B cell (primary cell): ENCODE measurements around the gene MAP7D1. TPM values are rescaled to one million over a fixed set of nuclear protein-coding genes. Genes with fewer than 3 reads are reported as not detected.

Source experiments
- ATAC-seq: fragments of 200-7000 bp; cut with Tn5 transposase; one replicate; pipeline ENCODE4 v1.10.0; 2021; ENCODE audit warnings: low read depth, mild to moderate bottlenecking, moderate number of reproducible peaks, moderate library complexity
- CTCF ChIA-PET: fragments of 350-600 bp; sonication (Branson Sonifier 250); formaldehyde crosslinking; loops from one replicate; lab custom pipeline; 2021; ENCODE audit warnings: antibody characterized with exemption, inconsistent platforms; lab: Charles Lee
- POLR2A ChIA-PET: fragments of 350-600 bp; sonication (Branson Sonifier 250); formaldehyde crosslinking; loops from one replicate; lab custom pipeline; 2021; ENCODE audit warnings: antibody characterized with exemption; lab: Charles Lee
- DNase-seq: peaks from one replicate; pipeline ENCODE4 v3.0.0; 2013
- H2AFZ ChIP-seq: 2 replicates; pipeline ENCODE4 v1.6.1; 2012; ENCODE audit warnings: mild to moderate bottlenecking, low read depth, low read length; ENCODE audit not compliant: insufficient read depth, poor library complexity, severe bottlenecking
- H3K27ac ChIP-seq, 2 donors: 1 replicate in 1 of 2; 2 replicates in 1 of 2; pipeline ENCODE4 v1.5.1; 2012 to 2013; ENCODE audit warnings: low read length in 2 of 2, mild to moderate bottlenecking in 2 of 2, moderate library complexity in 1 of 2
- H3K27me3 ChIP-seq, 4 experiments: fragments of 200-600 bp in 1 of 4; sonication (generic) in 1 of 4; replicated peaks in 1 of 4; 1 replicate in 2 of 4; 2 replicates in 2 of 4; pipeline versions ENCODE4 v1.6.1 to v1.7.0; 2013 to 2016; ENCODE audit warnings: low read length in 3 of 4, mild to moderate bottlenecking in 2 of 4, mixed read lengths in 1 of 4, moderate library complexity in 1 of 4; ENCODE audit not compliant: insufficient read depth in 4 of 4, control insufficient read depth in 3 of 4; ENCODE audit errors: control extremely low read depth in 1 of 4
- H3K36me3 ChIP-seq, 2 experiments: replicated peaks in 1 of 2; 1 replicate in 1 of 2; 2 replicates in 1 of 2; pipeline versions ENCODE4 v1.6.1 to v1.7.1; 2013; ENCODE audit warnings: low read length in 1 of 2; ENCODE audit not compliant: insufficient read depth in 2 of 2, control insufficient read depth in 1 of 2; ENCODE audit errors: control extremely low read depth in 1 of 2, extremely low read depth in 1 of 2
- H3K4me1 ChIP-seq, 2 donors: fragments of 200-600 bp in 1 of 2; sonication (generic) in 1 of 2; 1 replicate in 1 of 2; 2 replicates in 1 of 2; pipeline versions ENCODE4 v1.5.1 to v1.6.1; 2013 to 2017; ENCODE audit warnings: low read length in 2 of 2; ENCODE audit not compliant: control insufficient read depth in 2 of 2, insufficient read depth in 2 of 2
- H3K4me2 ChIP-seq: replicated peaks from 2 replicates; pipeline ENCODE3; 2012; ENCODE audit warnings: mild to moderate bottlenecking, low read depth, low read length; ENCODE audit not compliant: poor library complexity, severe bottlenecking
- H3K4me3 ChIP-seq, 5 experiments: fragments of 200-600 bp in 1 of 5; sonication (generic) in 1 of 5; 1 replicate in 3 of 5; 2 replicates in 2 of 5; pipeline versions ENCODE4 v1.5.1 to v1.7.0; 2011 to 2016; ENCODE audit warnings: low read length in 4 of 5, mild to moderate bottlenecking in 4 of 5, low read depth in 2 of 5, control low read depth in 1 of 5, moderate library complexity in 1 of 5; ENCODE audit not compliant: insufficient read depth in 1 of 5; ENCODE audit errors: control extremely low read depth in 1 of 5, extremely low read depth in 1 of 5
- H3K79me2 ChIP-seq: fragments of 200-600 bp; sonication (generic); one replicate; pipeline ENCODE4 v1.6.0; 2016; ENCODE audit warnings: low read length; ENCODE audit not compliant: control insufficient read depth, insufficient read depth
- H3K9ac ChIP-seq: fragments of 200-600 bp; sonication (generic); 2 replicates; pipeline ENCODE4 v1.6.1; 2017; ENCODE audit warnings: mild to moderate bottlenecking, low read length, moderate library complexity
- H3K9me3 ChIP-seq, 3 donors: one replicate each; pipeline versions ENCODE4 v1.6.1 to v1.7.1; 2013; ENCODE audit warnings: low read length in 2 of 3; ENCODE audit not compliant: control insufficient read depth in 2 of 3, insufficient read depth in 1 of 3; ENCODE audit errors: control extremely low read depth in 1 of 3
- H4K20me1 ChIP-seq: 2 replicates; pipeline ENCODE4 v1.6.0; 2012; ENCODE audit warnings: mild to moderate bottlenecking, low read length; ENCODE audit not compliant: insufficient read depth, control insufficient read depth, poor library complexity, severe bottlenecking
- H3K27ac Mint-ChIP-seq: one replicate; pipeline ENCODE4 v1.8.0; 2021; ENCODE audit warnings: mixed read lengths
- H3K27me3 Mint-ChIP-seq: one replicate; pipeline ENCODE4 v1.8.0; 2021; ENCODE audit warnings: mixed read lengths
- H3K4me1 Mint-ChIP-seq: one replicate; pipeline ENCODE4 v1.8.0; 2021; ENCODE audit warnings: mixed read lengths
- H3K4me3 Mint-ChIP-seq: one replicate; pipeline ENCODE4 v1.8.0; 2021; ENCODE audit warnings: mixed read lengths
- H3K9me3 Mint-ChIP-seq: one replicate; pipeline ENCODE4 v1.8.0; 2022; ENCODE audit warnings: mixed read lengths; ENCODE audit not compliant: insufficient read depth
- CTCF ChIP-seq: fragments of 200-600 bp; IDR thresholded peaks from one replicate; pipeline ENCODE4 v1.8.0; 2022; ENCODE audit warnings: antibody characterized with exemption, mild to moderate bottlenecking
- EZH2 ChIP-seq: IDR thresholded peaks from 2 replicates; pipeline ENCODE4 v1.6.1; 2012; ENCODE audit warnings: borderline replicate concordance, low read depth, mild to moderate bottlenecking, moderate library complexity, low read length; ENCODE audit not compliant: insufficient read depth, poor library complexity, severe bottlenecking
- WGBS: methylation state at CpG from one replicate; pipeline ENCODE4 v1.1.5; 2013; ENCODE audit warnings: missing lambda C conversion rate; ENCODE audit not compliant: insufficient coverage; 5-methylcytosine and 5-hydroxymethylcytosine counted together
- intact Hi-C: fragments of 100-400 bp; cut with micrococcal nuclease; formaldehyde crosslinking; loops from one replicate; pipeline ENCODE4 v1.10.0; 2022
- polyA plus RNA-seq: library from polyadenylated mRNA; depleted of rRNA; stranded (reverse); fragments of >200 nt; gene quantifications from 2 replicates; pipeline ENCODE4 v1.2.3, GENCODE V29; 2012
- total RNA-seq, 2 donors: library from RNA; stranded (reverse); fragments of 120-200 nt in 1 of 2; gene quantifications; 1 replicate in 1 of 2; 2 replicates in 1 of 2; pipeline versions ENCODE4 v1.2.3 to v1.2.4, GENCODE V29; 2013 to 2022

MAP7D1 gene
- total and polyA plus RNA-seq, 2 donors (not counting 1 experiment from before 2014, with no cell fraction given): 44.2 to 65.2 TPM

- H3K4me3 Mint-ChIP-seq: no peak overlapping the region
- no peak overlapping the region for H3K27ac ChIP-seq
- ChIA-PET POLR2A (no interaction called here), CTCF (interaction anchor here (1.0 to 2.5 kb wide), 2 partner anchors 15 to 247 kb away, joined by 3 to 10 read pairs; no protein-coding TSS in a partner anchor)
- H3K9ac ChIP-seq: no peak overlapping the region
- no peaks in the 10 kb centered on the region for H3K27me3 ChIP-seq
- peaks cover 19% of the 10 kb centered on the region for H3K4me1 Mint-ChIP-seq
- no CpG with 5 or more reads among the region's 2 CpGs for WGBS
- intact Hi-C loops: no loop called here
- no peak for ATAC-seq
- H3K36me3 ChIP-seq: peaks cover 5 to 63% of the 10 kb centered on the region in 2 experiments
- H2AFZ ChIP-seq: no peak overlapping the region
- H3K79me2 ChIP-seq: peaks cover 25% of the 10 kb centered on the region
- no peak overlapping the region for H3K4me3 ChIP-seq
- H4K20me1 ChIP-seq: peaks cover 28% of the 10 kb centered on the region
- no peaks in the 10 kb centered on the region for H3K9me3 ChIP-seq
- no peak for DNase-seq
- no peak overlapping the region for H3K27ac Mint-ChIP-seq
- H3K4me1 ChIP-seq: peaks cover 11 to 13% of the 10 kb centered on the region in 2 donors
- no peak for TF ChIP-seq CTCF
- no peak for TF ChIP-seq EZH2
- no peaks in the 10 kb centered on the region for H3K9me3 Mint-ChIP-seq
- H3K4me2 ChIP-seq: no peak overlapping the region
- no peaks in the 10 kb centered on the region for H3K27me3 Mint-ChIP-seq
Measured at GRCh38 chr1:36172983-36173382, 17.0 kb downstream of the MAP7D1 start.

GRCh38 chr1:36174713-36175112, 18.8 kb downstream of the MAP7D1 start:
- Histone ChIP-seq H3K9ac (no peak overlapping the region), H3K9me3 (no peaks in the 10 kb centered on the region), H3K4me1 (peaks cover 11 to 13% of the 10 kb centered on the region in 2 donors), H3K27ac (peak overlapping the region; percentile 16 to 62), H3K4me3 (no peak overlapping the region), H3K4me2 (peak overlapping the region; percentile 21), H4K20me1 (peaks cover 19% of the 10 kb centered on the region), H3K36me3 (peaks cover 5 to 70% of the 10 kb centered on the region in 2 experiments), H2AFZ (no peak overlapping the region), H3K79me2 (peaks cover 14% of the 10 kb centered on the region), H3K27me3 (no peaks in the 10 kb centered on the region)
- WGBS: 97% methylated on average over 11 of the region's 11 CpGs
- intact Hi-C loops: no loop called here
- Mint-ChIP-seq H3K9me3 (no peaks in the 10 kb centered on the region), H3K4me1 (peaks cover 17% of the 10 kb centered on the region), H3K4me3 (no peak overlapping the region), H3K27me3 (no peaks in the 10 kb centered on the region), H3K27ac (peak overlapping the region; percentile 3)
- TF ChIP-seq EZH2: no peak
- no peak for TF ChIP-seq CTCF
- POLR2A ChIA-PET: interaction anchor here (0.6 kb wide), 2 partner anchors 21 to 825 kb away, joined by 3 to 5 read pairs; no protein-coding TSS in a partner anchor
- CTCF ChIA-PET: no interaction called here
- DNase-seq (no peak), ATAC-seq (no peak)
